ENCODE measurements around the gene PCMTD2. TPM values are rescaled to one million over a fixed set of nuclear protein-coding genes. Genes with fewer than 3 reads are reported as not detected.

Gene PCMTD2
- total RNA-seq, 2 experiments from 2014 or later: 68.5 to 76.5 TPM

GRCh38 chr20:64278317-64278681 lies 22.8 kb downstream of the PCMTD2 start:
- Histone ChIP-seq H3K27ac (ENCODE audit: low read depth in 1 of 2, low read length in 2 of 2) (no peak overlapping the region), H3K9me3 (ENCODE audit: control insufficient read depth in 1 of 2, insufficient read depth in 1 of 2, low read length in 2 of 2) (no peaks in the 10 kb centered on the region), H3K4me1 (ENCODE audit: insufficient read depth, low read length) (no peaks in the 10 kb centered on the region), H3K27me3 (ENCODE audit: control insufficient read depth in 1 of 2, insufficient read depth in 2 of 2, low read length in 2 of 2) (no peaks in the 10 kb centered on the region), H3K36me3 (ENCODE audit: insufficient read depth, low read length) (peaks cover 8% of the 10 kb centered on the region), H3K4me3 (ENCODE audit: low read length) (no peak overlapping the region)
- TF ChIP-seq, protein P1, sequence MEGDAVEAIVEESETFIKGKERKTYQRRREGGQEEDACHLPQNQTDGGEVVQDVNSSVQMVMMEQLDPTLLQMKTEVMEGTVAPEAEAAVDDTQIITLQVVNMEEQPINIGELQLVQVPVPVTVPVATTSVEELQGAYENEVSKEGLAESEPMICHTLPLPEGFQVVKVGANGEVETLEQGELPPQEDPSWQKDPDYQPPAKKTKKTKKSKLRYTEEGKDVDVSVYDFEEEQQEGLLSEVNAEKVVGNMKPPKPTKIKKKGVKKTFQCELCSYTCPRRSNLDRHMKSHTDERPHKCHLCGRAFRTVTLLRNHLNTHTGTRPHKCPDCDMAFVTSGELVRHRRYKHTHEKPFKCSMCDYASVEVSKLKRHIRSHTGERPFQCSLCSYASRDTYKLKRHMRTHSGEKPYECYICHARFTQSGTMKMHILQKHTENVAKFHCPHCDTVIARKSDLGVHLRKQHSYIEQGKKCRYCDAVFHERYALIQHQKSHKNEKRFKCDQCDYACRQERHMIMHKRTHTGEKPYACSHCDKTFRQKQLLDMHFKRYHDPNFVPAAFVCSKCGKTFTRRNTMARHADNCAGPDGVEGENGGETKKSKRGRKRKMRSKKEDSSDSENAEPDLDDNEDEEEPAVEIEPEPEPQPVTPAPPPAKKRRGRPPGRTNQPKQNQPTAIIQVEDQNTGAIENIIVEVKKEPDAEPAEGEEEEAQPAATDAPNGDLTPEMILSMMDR (IDR thresholded peaks at IDR 0.05): no peak
- Mint-ChIP-seq H3K9me3 (no peaks in the 10 kb centered on the region), H3K4me3 (no peak overlapping the region), H3K4me1 (ENCODE audit: low read depth) (peaks cover 5% of the 10 kb centered on the region), H3K27me3 (no peaks in the 10 kb centered on the region), H3K36me3 (ENCODE audit: low read depth) (peaks cover 37% of the 10 kb centered on the region), H3K27ac (no peak overlapping the region)
- intact Hi-C loops (cut with DNase I, micrococcal nuclease): no loop called here
- DNase-seq (no peak), ATAC-seq (ENCODE audit: poor library complexity) (no peak)
- ChIA-PET CTCF (no interaction called here), POLR2A (interaction anchor here (1.8 kb wide), 1 partner anchor 23 kb away, joined by 6 read pairs; the partner anchor contains the start of gene PCMTD2)

DNA sequence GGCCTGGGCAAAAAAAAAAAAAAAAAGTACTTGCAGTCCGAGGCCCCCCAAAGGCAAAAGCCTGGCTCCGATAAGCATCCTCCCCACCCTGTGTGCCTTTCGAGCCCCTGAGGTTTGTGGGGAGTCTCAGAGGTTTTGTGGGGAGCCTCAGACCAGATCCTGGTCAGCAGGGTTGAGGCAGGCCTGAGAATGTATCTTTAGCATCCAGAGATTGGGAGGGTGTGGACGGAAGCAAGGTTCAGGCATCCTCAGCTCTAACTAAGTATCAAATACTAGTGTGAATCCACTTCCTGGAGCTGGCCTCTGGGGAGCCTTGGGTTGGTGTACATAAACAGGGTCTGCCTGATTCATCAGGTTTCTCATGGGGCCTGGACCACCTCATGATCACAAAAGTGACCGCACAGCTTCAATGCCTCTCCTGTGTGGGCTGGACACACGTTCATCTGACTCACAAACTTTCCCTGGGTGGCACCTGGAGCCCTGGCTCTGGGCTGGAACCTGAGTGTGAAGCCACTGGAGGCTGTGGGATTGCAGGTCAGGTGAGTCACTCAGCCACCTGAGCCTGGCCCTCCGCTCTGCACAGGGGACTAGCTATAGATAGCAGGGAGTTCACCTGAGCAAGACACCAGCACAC lies 24.4 kb downstream of the PCMTD2 start:
- H3K4me3 ChIP-seq (ENCODE audit: low read length): no peak overlapping the region
- H3K27ac ChIP-seq (ENCODE audit: low read depth in 1 of 2, low read length in 2 of 2): no peak overlapping the region
- no peaks in the 10 kb centered on the region for H3K36me3 ChIP-seq (ENCODE audit: insufficient read depth, low read length)
- H3K9me3 ChIP-seq (ENCODE audit: control insufficient read depth in 1 of 2, insufficient read depth in 1 of 2, low read length in 2 of 2): no peaks in the 10 kb centered on the region
- no peaks in the 10 kb centered on the region for H3K27me3 Mint-ChIP-seq
- ChIA-PET POLR2A (no interaction called here), CTCF (no interaction called here)
- intact Hi-C loops (cut with DNase I, micrococcal nuclease): no loop called here
- H3K36me3 Mint-ChIP-seq (ENCODE audit: low read depth): peaks cover 29% of the 10 kb centered on the region
- ATAC-seq (ENCODE audit: poor library complexity): no peak
- TF ChIP-seq, protein P1 (IDR thresholded peaks at IDR 0.05): no peak
- no peaks in the 10 kb centered on the region for H3K4me1 ChIP-seq (ENCODE audit: insufficient read depth, low read length)
- peak in 1 of 14 experiments; percentile 10 for DNase-seq
- no peaks in the 10 kb centered on the region for H3K27me3 ChIP-seq (ENCODE audit: control insufficient read depth in 1 of 2, insufficient read depth in 2 of 2, low read length in 2 of 2)
- H3K4me1 Mint-ChIP-seq (ENCODE audit: low read depth): peaks cover 5% of the 10 kb centered on the region
- no peak overlapping the region for H3K4me3 Mint-ChIP-seq
- no peaks in the 10 kb centered on the region for H3K9me3 Mint-ChIP-seq
- H3K27ac Mint-ChIP-seq: no peak overlapping the region

DNA sequence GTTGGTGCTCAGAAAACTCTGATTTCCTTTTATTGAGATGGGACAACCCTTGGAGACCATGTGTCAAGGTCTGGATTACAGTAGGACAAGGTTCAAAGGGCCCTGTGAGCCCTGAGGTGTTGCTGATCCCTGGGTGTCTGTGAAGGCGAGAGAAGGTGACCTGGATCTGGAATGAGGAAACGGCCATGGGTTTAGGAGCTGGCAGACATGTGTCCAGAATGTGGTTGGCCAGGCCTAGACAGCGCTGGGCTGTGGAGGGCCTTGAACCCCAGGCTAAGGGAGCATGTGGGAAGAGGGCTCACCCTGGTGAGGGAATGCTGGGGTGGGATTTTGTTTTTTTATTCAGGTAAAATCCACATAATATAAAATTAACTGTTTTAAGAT lies 24.9 kb downstream of the PCMTD2 start:
- no peaks in the 10 kb centered on the region for H3K36me3 ChIP-seq (ENCODE audit: insufficient read depth, low read length)
- ATAC-seq (ENCODE audit: poor library complexity) (no peak), DNase-seq (no peak)
- no peaks in the 10 kb centered on the region for H3K9me3 Mint-ChIP-seq
- no peaks in the 10 kb centered on the region for H3K4me1 ChIP-seq (ENCODE audit: insufficient read depth, low read length)
- H3K27me3 ChIP-seq (ENCODE audit: control insufficient read depth in 1 of 2, insufficient read depth in 2 of 2, low read length in 2 of 2): no peaks in the 10 kb centered on the region
- ChIA-PET CTCF (no interaction called here), POLR2A (no interaction called here)
- no peak overlapping the region for H3K4me3 ChIP-seq (ENCODE audit: low read length)
- no peak overlapping the region for H3K27ac ChIP-seq (ENCODE audit: low read depth in 1 of 2, low read length in 2 of 2)
- H3K9me3 ChIP-seq (ENCODE audit: control insufficient read depth in 1 of 2, insufficient read depth in 1 of 2, low read length in 2 of 2): peaks cover 0 to 2% of the 10 kb centered on the region in 2 experiments
- intact Hi-C loops (cut with DNase I, micrococcal nuclease): no loop called here
- peaks cover 5% of the 10 kb centered on the region for H3K4me1 Mint-ChIP-seq (ENCODE audit: low read depth)
- H3K27ac Mint-ChIP-seq: no peak overlapping the region
- peaks cover 23% of the 10 kb centered on the region for H3K36me3 Mint-ChIP-seq (ENCODE audit: low read depth)
- H3K27me3 Mint-ChIP-seq: no peaks in the 10 kb centered on the region
- TF ChIP-seq, protein P1 (IDR thresholded peaks at IDR 0.05): no peak
- H3K4me3 Mint-ChIP-seq: no peak overlapping the region
